ENCODE results near the gene KIZ.

DNA sequence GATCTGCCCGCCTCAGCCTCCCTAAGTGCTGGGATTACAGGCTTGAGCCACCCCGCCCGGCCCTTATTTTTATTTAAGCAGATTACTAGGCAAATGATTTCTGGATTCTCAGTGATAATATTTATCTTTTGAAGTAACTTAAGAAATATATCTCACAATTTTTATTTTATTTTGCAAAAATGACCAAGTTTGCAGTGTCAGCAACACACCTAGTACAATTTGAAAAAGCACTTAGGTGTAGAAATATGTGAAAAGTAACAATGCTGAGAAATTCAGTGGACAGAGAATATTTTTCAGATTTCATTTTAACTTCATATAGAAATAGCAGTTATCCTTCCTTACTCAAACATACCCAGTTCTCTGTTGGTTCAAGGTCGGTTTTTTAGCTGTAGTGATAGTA lies 98.3 kb downstream of the KIZ start:
- TF ChIP-seq, protein P1, sequence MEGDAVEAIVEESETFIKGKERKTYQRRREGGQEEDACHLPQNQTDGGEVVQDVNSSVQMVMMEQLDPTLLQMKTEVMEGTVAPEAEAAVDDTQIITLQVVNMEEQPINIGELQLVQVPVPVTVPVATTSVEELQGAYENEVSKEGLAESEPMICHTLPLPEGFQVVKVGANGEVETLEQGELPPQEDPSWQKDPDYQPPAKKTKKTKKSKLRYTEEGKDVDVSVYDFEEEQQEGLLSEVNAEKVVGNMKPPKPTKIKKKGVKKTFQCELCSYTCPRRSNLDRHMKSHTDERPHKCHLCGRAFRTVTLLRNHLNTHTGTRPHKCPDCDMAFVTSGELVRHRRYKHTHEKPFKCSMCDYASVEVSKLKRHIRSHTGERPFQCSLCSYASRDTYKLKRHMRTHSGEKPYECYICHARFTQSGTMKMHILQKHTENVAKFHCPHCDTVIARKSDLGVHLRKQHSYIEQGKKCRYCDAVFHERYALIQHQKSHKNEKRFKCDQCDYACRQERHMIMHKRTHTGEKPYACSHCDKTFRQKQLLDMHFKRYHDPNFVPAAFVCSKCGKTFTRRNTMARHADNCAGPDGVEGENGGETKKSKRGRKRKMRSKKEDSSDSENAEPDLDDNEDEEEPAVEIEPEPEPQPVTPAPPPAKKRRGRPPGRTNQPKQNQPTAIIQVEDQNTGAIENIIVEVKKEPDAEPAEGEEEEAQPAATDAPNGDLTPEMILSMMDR (IDR thresholded peaks at IDR 0.05): no peak
- TF ChIP-seq EZH2 (IDR thresholded peaks at IDR 0.05): no peak
- no peak for TF ChIP-seq EZH2phosphoT487 (IDR thresholded peaks at IDR 0.05)
